Rectal smooth muscle tissue (tissue), 1 donor: ENCODE measurements around the gene NF1.

Experiments
- H3K27ac ChIP-seq: one replicate; pipeline ENCODE4 v1.7.0; 2013; ENCODE audit warnings: low read depth, low read length, inconsistent platforms
- H3K27me3 ChIP-seq: one replicate; pipeline ENCODE4 v1.7.0; 2013; ENCODE audit warnings: low read length; ENCODE audit not compliant: control insufficient read depth, insufficient read depth
- H3K36me3 ChIP-seq: one replicate; pipeline ENCODE4 v1.7.0; 2013; ENCODE audit warnings: low read length; ENCODE audit not compliant: control insufficient read depth, insufficient read depth
- H3K4me1 ChIP-seq: one replicate; pipeline ENCODE4 v1.7.0; 2013; ENCODE audit warnings: low read length; ENCODE audit not compliant: control insufficient read depth, insufficient read depth
- H3K4me3 ChIP-seq: one replicate; pipeline ENCODE4 v1.7.0; 2013; ENCODE audit warnings: low read length
- H3K9ac ChIP-seq: one replicate; pipeline ENCODE4 v1.7.0; 2013; ENCODE audit warnings: low read length

Gene NF1

DNA sequence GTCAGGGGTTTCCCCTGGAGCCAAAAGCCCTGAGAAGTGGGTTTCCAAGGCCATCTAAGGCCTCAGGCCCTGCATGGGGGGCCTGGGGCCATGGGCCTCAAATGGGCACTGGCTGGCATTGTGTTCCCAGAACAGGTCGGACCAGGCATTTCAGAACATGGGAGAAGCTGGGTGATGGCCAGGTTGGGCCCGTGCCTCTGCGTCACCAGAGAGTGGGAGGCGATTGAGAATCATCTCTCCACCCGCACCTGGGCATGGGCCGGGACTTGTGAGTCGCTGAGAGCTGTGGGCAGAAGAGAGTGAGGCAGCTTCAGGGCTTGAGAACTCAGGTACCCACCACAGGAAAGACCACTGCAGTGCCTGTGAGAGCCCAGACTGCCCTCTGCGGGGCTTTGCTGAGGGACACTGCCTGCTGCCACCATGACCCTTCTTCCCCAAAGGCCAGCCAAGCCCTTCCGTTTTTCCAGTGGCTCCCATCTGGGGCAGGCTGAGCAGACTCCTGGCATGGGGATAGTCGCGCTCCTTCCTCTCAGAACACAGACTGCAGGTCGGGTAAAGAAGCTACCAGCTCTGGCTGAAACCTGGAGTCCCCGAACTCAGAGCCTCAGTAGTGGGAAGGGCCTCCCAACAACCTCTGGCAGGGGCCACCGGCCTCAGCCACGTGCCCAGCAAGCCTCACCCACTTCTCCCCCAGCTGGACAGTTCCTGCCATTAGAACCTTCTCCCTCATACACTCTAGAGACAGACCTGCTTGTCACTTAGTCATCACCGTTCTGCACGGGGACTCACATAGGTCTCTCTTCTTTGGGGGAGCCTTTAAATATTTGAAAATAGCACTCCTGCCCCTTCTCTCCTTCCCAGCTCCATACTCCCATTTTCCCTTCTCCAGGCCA lies 298.3 kb downstream of the NF1 start:
- no peak overlapping the region for H3K4me3 ChIP-seq
- no peaks in the 10 kb centered on the region for H3K36me3 ChIP-seq
- H3K4me1 ChIP-seq, result no peaks in the 10 kb centered on the region
- H3K27me3 ChIP-seq, result peaks cover 23% of the 10 kb centered on the region
- H3K9ac ChIP-seq, result no peak overlapping the region
- no peak overlapping the region for H3K27ac ChIP-seq

DNA sequence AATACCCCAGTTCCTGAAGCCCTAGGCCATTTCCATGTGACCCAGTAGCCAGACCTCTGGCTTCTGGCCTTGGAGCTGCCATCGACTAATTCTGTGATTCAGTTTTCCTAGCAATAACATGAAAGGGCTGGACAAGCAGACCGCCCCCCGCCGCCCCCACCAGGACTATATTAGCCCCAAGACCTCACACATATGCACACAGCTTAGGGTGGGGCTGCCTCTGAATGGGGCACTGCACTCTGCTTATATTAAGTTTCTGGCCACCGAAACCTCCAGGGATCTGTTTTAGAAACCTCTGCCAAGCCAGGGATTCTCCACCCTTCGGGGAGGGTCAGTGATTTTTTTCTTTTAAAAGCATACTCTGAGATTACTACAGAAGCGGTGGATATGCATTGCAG lies 299.0 kb downstream of the NF1 start:
- no peaks in the 10 kb centered on the region for H3K36me3 ChIP-seq
- no peak overlapping the region for H3K27ac ChIP-seq
- H3K4me1 ChIP-seq, result no peaks in the 10 kb centered on the region
- no peak overlapping the region for H3K4me3 ChIP-seq
- H3K27me3 ChIP-seq, result peaks cover 23% of the 10 kb centered on the region
- H3K9ac ChIP-seq, result no peak overlapping the region

DNA sequence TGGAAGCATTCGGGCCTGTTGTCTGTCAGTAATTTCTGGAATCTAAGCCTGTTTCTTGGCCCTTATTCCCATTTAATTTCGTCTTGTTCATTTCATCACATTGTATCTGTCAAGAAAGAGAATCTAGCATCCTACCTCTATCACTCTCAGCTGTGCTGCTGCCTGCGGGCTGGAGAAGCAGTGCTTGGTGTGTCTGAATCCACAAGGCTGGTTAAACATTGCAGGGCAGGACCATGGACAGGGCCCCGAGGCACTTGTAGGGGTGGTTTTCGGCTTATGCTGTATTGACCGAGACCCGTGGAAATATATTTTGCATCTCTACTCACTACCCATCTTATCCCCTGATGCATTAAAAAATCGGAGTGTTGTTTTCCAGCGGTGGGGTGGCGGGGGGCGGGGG lies 299.8 kb downstream of the NF1 start:
- Histone ChIP-seq H3K4me1 (no peaks in the 10 kb centered on the region), H3K36me3 (no peaks in the 10 kb centered on the region), H3K27ac (no peak overlapping the region), H3K4me3 (no peak overlapping the region), H3K27me3 (peaks cover 23% of the 10 kb centered on the region), H3K9ac (no peak overlapping the region)

DNA sequence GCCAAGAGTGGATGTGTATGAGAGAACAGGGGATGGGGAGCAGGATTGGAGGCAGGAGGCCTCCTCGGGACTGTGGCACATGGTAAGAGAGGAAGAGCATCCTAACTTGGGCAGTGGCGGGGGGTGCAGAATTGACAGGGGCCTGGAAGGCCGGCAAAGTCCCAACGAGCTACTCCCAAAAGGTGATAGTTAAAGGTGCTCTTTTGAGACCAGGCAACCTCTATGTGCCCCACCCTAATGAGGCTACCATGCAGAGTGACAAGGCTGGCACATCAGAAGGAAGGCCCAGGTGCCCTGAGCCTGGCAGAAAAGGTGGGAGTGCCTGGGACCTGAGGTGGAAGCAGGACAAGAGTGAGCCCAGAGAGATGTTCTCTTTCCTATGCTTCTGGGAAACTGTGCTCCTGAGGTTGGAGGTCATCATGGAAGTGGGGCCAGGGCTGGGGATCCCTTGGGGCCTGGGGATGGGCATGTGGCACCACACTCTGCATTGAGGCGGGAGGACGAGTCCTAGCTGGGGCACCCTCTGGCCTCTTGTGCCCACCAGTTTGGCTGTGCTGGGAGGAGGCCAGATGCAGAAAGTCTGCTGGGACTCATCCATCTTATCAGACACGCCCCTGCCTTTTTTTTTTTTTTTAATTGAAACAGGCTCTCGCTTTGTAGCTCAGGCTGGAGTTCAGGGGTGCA lies 302.6 kb downstream of the NF1 start:
- H3K9ac ChIP-seq, result no peak overlapping the region
- H3K27ac ChIP-seq, result no peak overlapping the region
- peaks cover 11% of the 10 kb centered on the region for H3K27me3 ChIP-seq
- H3K4me1 ChIP-seq, result no peaks in the 10 kb centered on the region
- H3K4me3 ChIP-seq, result no peak overlapping the region
- H3K36me3 ChIP-seq, result no peaks in the 10 kb centered on the region

DNA sequence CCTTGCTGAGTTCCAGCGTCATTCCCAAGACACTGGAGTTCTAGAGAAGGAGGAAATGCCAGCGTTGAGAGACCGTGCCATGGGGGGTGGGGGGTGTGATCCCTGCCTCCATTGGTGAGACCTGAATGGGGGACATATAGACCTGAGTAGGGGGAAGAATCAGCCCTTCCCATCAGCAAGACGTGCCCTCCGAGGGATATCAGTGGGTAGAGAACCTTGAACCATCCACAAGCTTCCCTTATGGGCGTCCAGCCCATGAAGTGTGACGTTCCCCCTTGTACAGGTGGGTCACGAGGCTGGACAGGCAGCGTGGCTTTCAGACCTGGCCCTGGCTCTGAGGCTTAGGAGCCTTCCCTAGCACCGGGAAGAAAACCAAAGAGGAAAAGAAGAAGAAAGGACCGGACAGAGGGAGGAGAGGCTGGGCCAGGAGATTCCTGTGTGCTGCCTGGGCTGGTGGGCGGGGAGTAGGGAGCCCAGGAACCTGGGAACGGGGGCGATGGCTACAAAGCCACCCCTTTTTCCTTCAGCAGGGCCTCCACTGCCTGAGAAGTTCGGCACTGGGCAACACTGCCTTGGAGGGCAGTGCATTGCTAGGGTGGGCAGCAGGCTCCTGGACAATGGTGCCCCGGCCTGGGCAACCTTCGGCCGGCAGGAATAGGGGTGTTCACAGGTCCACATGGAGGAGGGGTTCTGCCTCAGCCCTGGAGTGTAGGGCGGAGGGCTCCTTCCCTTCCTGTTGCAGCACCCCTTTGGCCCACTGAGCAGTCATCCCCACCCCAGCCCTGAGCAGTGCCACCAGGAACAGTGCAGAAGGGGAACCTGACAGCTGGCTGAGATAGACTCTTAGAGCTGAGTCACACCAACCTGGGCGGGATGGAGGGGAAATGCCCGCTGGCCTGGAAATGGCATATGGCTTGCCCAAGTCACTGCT lies 303.9 kb downstream of the NF1 start:
- no peak overlapping the region for H3K9ac ChIP-seq
- no peaks in the 10 kb centered on the region for H3K4me1 ChIP-seq
- H3K36me3 ChIP-seq, result no peaks in the 10 kb centered on the region
- no peak overlapping the region for H3K4me3 ChIP-seq
- peaks cover 2% of the 10 kb centered on the region for H3K27me3 ChIP-seq
- no peak overlapping the region for H3K27ac ChIP-seq

DNA sequence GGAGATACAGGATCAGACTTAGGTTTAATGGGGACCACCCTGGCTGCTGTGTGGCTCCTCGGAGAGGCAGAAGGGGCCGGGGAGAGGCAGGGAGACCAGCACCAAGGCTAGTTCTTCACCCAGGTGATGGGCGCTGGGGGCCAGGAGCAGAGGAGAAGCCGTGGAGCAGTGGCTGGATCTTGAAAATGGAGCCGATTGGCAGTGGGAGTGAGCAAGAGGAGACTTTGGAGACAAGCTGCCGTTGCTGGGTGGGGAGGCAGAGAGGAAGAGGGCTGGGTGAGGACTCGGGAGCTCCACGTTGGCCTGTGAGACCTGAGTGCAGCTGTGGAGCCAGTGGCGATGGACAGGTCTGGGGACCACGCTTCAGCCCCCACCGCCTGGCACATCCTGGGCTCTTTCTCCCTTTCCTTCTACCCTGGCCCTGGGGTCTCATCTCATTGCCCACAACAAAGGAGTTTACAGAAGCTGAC lies 305.7 kb downstream of the NF1 start:
- Histone ChIP-seq H3K27me3 (no peaks in the 10 kb centered on the region), H3K36me3 (no peaks in the 10 kb centered on the region), H3K9ac (no peak overlapping the region), H3K4me1 (no peaks in the 10 kb centered on the region), H3K4me3 (no peak overlapping the region), H3K27ac (no peak overlapping the region)

DNA sequence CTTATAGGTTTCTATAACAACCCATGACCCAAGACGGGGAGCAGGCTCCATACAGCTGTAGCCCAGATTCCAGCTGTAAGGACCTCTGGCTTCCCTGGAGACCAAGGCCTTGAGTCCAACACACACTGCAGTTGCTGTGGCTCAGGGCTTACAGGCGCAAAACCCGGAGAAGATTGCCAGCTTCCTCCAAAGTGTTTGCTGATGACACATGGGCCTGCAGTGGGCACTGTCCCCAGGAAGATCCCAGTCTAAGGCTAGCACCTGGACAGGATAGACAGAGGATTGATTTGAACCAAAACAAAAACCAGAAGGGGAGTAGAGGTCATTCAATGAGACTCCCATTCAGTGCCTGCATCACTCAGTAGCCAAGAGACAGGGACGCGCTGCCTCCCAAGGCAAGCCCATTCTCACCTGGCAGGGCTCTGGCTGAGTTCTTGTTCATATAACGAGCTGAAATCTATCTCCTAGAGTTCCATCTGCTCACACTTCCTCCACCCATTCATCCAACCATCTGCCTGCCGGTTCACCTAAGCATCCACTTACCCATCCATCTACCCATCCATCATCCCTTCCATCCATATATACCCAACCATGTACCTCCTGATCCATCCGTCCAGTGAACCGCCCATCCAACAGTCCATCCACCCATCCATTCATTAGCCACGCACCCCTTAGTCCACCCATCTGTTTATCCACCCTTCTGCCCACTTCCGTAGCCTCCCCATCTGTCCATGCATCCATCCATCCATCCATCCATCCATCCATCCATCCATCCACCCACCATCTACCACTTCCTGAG lies 306.9 kb downstream of the NF1 start:
- no peak overlapping the region for H3K9ac ChIP-seq
- H3K27me3 ChIP-seq, result no peaks in the 10 kb centered on the region
- no peak overlapping the region for H3K4me3 ChIP-seq
- H3K36me3 ChIP-seq, result no peaks in the 10 kb centered on the region
- H3K4me1 ChIP-seq, result no peaks in the 10 kb centered on the region
- H3K27ac ChIP-seq, result no peak overlapping the region

DNA sequence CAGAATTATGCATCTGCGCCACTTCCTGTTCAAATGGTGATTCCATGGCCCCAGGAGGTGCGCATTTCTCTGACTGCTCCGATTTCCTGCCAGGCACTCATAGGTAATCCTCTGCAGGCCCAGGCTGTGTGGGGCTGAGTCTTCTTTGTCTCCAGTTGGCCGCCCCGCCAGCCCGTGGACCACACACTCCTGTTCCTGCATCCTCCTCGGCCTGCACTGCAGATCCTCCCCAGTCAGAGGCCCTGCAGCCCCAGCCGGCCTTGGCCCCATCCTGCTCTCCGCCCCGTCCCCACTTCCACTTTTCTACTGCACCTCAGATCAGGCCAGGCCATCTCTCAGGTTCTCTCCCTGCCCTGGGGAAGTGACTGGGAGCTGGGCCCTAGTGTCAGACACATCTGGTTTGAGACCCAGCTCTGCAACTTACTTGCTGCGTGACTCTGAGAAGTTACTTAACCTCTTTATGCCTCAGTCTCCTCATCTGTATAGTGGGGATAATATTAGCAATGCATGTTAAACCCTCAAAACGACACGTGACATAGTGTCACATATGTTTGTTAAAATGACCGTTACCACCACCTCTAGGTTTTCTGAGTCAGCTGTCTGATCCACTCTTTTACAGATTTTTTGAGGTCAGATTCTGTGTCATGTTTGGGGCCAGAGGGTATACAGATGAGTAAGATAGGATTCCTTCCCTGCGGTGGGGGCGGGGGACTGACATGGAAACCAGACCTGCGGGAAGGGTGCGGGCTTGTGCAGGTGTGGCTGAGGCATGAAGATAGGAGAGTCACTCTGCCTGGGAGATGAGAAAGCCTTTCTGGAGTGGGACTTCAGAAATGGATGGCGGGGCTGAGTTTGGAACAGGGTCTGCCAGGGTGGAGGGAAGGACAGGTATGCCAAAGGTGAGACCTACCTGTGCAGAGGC lies 309.5 kb downstream of the NF1 start:
- no peaks in the 10 kb centered on the region for H3K36me3 ChIP-seq
- no peak overlapping the region for H3K4me3 ChIP-seq
- H3K9ac ChIP-seq, result no peak overlapping the region
- H3K4me1 ChIP-seq, result no peaks in the 10 kb centered on the region
- H3K27me3 ChIP-seq, result no peaks in the 10 kb centered on the region
- H3K27ac ChIP-seq, result no peak overlapping the region

DNA sequence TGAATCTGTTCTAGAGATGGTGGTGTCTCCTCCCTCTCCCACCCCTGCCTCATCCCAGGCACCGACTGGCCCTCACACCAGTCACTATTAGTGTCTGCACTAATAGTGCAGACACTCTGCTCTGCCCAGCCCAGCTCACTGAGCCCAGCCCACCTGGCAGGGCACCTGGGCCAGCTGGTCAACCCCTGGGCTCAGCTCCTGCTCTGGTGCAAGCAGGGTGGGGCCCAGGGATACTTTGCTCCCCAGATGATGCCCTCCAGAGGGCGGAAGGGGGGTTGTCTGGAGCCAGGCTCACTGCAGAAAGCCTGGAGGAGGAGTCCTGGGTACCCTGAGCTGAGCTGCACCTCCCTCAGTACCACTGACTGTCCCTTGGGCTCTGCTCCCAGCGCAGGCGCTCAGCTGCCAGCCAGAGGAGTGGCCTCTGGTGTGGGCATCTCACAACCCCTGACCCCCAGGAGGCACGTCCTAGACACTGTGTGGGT lies 311.2 kb downstream of the NF1 start:
- Histone ChIP-seq H3K4me1 (no peaks in the 10 kb centered on the region), H3K36me3 (no peaks in the 10 kb centered on the region), H3K27me3 (no peaks in the 10 kb centered on the region), H3K4me3 (no peak overlapping the region), H3K27ac (no peak overlapping the region), H3K9ac (no peak overlapping the region)

DNA sequence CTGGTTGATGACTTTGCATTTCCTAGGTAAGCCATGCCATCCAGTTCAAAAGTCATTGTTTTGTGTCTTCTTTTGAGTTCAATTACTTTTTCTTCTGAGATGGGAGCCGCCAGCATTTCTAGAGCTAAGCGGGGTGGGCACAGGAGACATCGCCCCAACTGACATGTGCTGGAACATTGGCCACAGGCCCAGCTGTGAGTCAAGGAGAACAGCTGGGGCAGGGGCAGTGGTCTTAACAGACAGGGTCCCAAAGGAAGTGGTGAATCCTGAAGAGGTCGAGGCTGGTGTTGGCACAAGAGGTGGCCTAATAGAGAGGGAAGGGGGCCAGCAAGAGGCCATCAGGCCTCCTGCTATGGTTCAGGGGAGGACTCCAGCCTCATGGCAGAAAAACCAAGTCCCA lies 313.8 kb downstream of the NF1 start:
- H3K4me3 ChIP-seq, result no peak overlapping the region
- no peak overlapping the region for H3K27ac ChIP-seq
- H3K4me1 ChIP-seq, result no peaks in the 10 kb centered on the region
- no peaks in the 10 kb centered on the region for H3K27me3 ChIP-seq
- H3K9ac ChIP-seq, result no peak overlapping the region
- no peaks in the 10 kb centered on the region for H3K36me3 ChIP-seq
